Activated naive CD4-positive, alpha-beta T cell treated with anti-CD3 and anti-CD28 coated beads, Interleukin-2, amount 50 U/mL, for 72 hours (primary cell): ENCODE measurements around the gene VSIG4. TPM values are rescaled to one million over a fixed set of nuclear protein-coding genes. Genes with fewer than 3 reads are reported as not detected.
"Not testable (repeated sequence)": the region's sequence is repeated elsewhere in the genome, so short reads cannot be mapped to it uniquely, and the experiment has no call there.

Source experiments
- ATAC-seq, 2 donors: fragments of 150-1000 bp; cut with Tn5 transposase; 2 replicates each; pipeline ENCODE4 v1.10.0; 2021; ENCODE audit warnings: mild to moderate bottlenecking in 2 of 2, moderate library complexity in 2 of 2
- DNase-seq, 2 donors: peaks; one replicate each; pipeline ENCODE4 v3.0.0; 2021 to 2022; ENCODE audit warnings: low spot score in 2 of 2
- H3K27ac Mint-ChIP-seq, 2 donors: one replicate each; pipeline ENCODE4 v1.8.0; 2022; ENCODE audit warnings: mild to moderate bottlenecking in 2 of 2, mixed read lengths in 2 of 2
- H3K36me3 Mint-ChIP-seq, 2 donors: one replicate each; pipeline ENCODE4 v1.8.0; 2022; ENCODE audit warnings: mixed read lengths in 2 of 2
- H3K9me3 Mint-ChIP-seq, 2 donors: one replicate each; pipeline ENCODE4 v1.8.0; 2022; ENCODE audit warnings: mixed read lengths in 2 of 2
- total RNA-seq, 2 donors: library from RNA; stranded (reverse); gene quantifications; one replicate each; pipeline ENCODE4 v1.2.3, GENCODE V29; 2022

Gene VSIG4, protein sequence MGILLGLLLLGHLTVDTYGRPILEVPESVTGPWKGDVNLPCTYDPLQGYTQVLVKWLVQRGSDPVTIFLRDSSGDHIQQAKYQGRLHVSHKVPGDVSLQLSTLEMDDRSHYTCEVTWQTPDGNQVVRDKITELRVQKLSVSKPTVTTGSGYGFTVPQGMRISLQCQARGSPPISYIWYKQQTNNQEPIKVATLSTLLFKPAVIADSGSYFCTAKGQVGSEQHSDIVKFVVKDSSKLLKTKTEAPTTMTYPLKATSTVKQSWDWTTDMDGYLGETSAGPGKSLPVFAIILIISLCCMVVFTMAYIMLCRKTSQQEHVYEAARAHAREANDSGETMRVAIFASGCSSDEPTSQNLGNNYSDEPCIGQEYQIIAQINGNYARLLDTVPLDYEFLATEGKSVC
- total RNA-seq = under 1 TPM in 1 of 2 donors, not detected in 1; 0.57 TPM

DNA sequence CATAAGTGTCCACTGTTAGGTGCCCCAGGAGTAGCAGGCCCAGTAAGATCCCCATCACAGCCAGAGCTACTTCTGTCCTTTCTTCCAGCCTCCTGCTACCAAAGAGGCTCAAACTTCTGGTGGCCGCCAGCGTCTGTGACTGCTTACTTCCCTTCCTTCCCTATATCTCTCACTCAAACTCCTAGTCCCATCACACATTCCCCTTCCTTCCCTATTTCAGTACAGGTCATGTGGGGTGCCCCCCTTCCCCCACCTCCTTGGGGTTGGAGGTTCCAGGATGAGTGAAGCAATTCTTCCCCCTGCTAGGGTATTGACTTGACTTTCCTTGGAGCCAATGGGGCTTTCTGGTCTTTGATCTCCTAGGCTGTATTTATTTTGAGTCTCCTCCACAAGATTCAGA is at the start of gene VSIG4:
TSS of gene VSIG4 (minus strand) at position 137 of the 400 bp plus-strand sequence. CDS start at position 55, 82 bp downstream.
- no peaks in the 10 kb centered on the region for H3K9me3 Mint-ChIP-seq
- DNase-seq = no peak
- no peaks in the 10 kb centered on the region for H3K36me3 Mint-ChIP-seq
- H3K27ac Mint-ChIP-seq = no peak within 1 kb of the TSS
- no peak for ATAC-seq

DNA sequence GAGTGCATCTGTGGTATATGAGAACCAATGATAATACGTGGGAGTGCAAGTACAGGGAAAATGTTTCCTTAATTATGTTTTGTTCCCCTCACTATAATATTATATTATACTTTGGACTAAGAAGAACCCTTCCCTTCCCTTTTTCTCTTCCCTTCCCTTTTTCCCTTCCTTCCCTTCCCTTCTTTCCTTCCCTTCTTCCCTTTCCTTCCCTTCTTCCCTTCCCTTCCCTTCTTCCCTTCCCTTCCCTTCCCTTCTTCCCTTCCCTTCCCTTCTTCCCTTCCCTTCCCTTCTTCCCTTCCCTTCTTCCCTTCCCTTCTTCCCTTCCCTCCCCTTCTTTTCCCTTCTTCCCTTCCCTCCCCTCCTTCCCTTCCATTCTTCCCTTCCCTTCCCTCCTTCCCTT is 36.9 kb upstream of the VSIG4 start:
- ATAC-seq (no peak), DNase-seq (no peak)
- H3K36me3 Mint-ChIP-seq = peaks cover 15 to 17% of the 10 kb centered on the region in 2 donors
- peaks cover 14 to 18% of the 10 kb centered on the region in 2 donors for H3K9me3 Mint-ChIP-seq
- no peak overlapping the region for H3K27ac Mint-ChIP-seq

DNA sequence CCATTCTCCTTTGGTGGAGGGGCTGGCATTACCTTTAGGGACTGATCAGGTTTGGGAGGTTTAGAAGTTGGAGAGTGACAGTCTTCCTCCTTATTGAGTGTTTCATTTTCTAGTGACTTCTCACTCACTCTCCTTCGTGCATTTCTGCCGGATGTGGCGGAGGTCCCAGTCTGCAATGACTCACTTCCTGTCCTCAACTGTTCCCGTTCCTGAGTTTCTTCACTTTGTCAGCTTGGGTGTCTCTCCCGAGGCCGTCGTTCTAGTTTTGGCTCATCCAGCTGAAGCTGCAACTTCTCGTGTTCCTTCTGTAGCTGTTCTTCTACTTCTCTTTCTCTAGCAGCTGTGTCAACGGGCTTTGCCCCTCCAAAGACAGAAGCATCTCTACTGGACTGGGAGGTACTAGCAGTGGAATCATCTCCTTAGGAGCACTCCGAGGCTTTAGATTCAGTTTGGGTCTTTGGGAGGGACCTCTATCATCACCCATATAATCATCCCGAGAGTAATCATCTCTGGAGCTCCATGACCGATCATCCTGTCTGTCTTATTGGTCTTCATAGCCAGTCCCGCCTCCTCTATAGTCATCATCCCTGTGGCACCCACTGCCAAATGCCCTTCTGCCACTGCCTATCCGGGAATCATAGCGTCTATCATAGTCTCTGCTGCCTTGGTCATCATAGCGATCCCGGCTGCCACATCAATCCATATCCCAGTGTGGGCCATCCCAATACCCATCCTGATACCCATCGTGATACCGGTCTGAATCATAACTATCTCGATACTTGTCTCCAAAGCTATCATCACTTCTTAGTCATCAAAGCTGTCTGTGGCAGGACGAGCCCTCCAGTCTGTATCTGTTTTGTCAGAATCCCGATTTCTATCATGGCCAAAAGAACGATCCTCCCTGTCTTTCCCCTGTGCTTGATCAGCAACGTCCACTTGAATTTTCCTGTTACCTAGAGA is 35.3 kb upstream of the VSIG4 start:
- peak overlapping the region; percentile 84 to 90 for H3K27ac Mint-ChIP-seq
- peaks cover 15 to 17% of the 10 kb centered on the region in 2 donors for H3K36me3 Mint-ChIP-seq
- H3K9me3 Mint-ChIP-seq = peaks cover 14 to 18% of the 10 kb centered on the region in 2 donors
- ATAC-seq (peak; percentile 67 to 82), DNase-seq (peak; percentile 27 to 64)

DNA sequence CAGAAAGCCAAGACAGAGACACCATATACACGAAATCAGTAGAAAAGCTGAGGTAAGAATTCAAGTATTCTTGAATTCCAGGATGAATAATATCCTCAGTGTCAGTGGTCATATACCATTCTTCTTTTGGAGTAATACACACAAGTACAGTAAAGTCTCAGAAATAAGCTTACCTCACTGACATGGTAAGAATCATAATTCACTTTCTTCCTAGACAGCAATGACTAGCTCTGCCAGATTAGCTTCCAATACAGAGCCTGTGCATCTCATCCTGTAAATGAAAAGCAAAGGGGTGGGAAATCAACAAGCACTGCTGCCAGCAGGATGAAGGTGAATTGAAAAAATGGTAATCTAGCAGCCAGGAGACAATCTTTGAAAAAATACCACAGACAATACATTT is 31.2 kb upstream of the VSIG4 start:
- Mint-ChIP-seq H3K36me3 (peaks cover 15 to 17% of the 10 kb centered on the region in 2 donors), H3K9me3 (peaks cover 14 to 17% of the 10 kb centered on the region in 2 donors), H3K27ac (no peak overlapping the region)
- ATAC-seq (peak in 1 of 2 donors; percentile 31), DNase-seq (no peak)

DNA sequence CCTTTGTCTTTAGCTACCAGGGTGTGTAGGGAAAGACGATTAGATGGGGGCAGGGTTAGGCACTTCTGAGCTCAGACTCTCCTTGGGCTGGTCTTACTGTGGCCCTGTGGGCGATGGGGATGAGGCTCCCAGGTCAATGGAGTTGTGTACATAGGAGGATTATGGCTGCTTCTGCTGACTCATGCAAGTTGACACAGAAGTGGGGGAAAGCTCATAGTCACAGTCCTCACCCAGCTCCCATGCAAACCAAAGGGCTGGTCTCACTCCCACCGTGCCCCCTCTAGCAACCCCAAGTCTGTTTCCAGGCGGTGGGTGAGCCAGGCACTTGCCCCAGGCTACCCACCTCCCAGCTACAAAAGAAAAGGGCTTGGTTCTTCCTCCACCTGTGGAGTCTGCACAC is 24.4 kb upstream of the VSIG4 start:
- Mint-ChIP-seq H3K27ac (no peak overlapping the region), H3K9me3 (peaks cover 0 to 10% of the 10 kb centered on the region in 2 donors), H3K36me3 (peaks cover 0 to 18% of the 10 kb centered on the region in 2 donors)
- no peak for ATAC-seq
- DNase-seq = no peak

DNA sequence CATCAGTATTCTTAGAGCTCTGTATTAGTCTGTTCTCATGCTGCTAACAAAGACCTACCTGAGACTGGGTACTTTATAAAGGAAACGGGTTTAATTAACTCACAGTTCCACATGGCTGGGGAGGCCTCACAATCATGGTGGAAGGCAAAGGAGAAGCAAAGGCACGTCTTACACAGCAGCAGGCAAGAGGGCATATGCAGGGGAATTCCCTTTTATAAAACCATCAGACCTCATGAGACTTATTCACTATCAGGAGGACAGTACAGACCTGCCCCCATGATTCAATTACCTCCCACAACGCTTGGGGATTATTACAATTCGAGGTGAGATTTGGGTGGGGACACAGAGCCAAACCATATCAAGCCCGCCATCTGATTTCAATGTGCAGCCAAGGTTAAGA is 17.1 kb upstream of the VSIG4 start:
- peaks cover 0 to 11% of the 10 kb centered on the region in 2 donors for H3K36me3 Mint-ChIP-seq

DNA sequence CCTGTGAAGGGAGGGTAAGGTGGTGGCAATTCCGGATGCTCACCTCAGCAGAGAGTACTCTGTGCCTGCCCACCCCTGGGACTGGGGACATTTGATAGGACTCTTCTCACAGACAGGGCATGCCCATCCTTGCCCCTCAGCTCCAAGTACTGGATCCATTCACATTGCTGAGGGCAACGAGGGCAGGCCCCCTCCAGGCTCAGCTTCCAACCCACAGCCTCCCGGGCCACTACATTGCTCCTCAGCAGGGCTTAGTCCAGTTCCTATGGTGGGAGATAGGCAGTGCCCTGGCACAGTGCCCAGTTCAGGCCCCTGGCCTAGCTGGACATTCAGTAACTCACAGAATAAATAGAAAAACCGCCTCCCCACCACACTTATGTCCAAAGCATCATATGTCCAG is 15.1 kb upstream of the VSIG4 start:
- no peak for DNase-seq

More for the DNA sequence above, 17.1 kb upstream of the VSIG4 start:
- ATAC-seq, H3K9me3 Mint-ChIP-seq, DNase-seq, H3K27ac Mint-ChIP-seq: not testable (repeated sequence)

DNA sequence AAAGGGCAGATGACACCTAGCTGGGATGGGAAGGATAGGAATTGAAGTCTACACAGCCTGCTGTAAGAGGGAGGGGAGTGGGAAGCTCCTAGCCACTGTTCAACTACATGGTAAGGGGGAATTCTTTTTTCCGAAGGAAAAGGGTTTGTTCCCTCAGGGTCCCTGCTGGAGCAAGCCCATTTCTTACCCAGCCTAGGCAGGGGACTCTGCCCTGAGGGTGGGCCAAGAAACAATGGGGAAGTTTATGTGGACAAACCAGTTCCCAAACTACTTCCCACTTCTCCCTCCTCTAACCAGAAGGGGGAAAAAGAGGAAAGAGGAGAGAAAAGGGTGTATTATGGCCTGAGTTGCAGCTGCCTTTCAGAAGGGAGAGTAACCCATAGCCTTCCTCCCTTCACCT is 13.5 kb upstream of the VSIG4 start:
- H3K9me3 Mint-ChIP-seq = no peaks in the 10 kb centered on the region
- H3K36me3 Mint-ChIP-seq = peaks cover 0 to 4% of the 10 kb centered on the region in 2 donors
- no peak for ATAC-seq
- DNase-seq = no peak
- H3K27ac Mint-ChIP-seq = no peak overlapping the region

More for the DNA sequence above, 15.1 kb upstream of the VSIG4 start:
- Mint-ChIP-seq H3K9me3 (no peaks in the 10 kb centered on the region), H3K27ac (no peak overlapping the region), H3K36me3 (peaks cover 0 to 4% of the 10 kb centered on the region in 2 donors)
- ATAC-seq = no peak

DNA sequence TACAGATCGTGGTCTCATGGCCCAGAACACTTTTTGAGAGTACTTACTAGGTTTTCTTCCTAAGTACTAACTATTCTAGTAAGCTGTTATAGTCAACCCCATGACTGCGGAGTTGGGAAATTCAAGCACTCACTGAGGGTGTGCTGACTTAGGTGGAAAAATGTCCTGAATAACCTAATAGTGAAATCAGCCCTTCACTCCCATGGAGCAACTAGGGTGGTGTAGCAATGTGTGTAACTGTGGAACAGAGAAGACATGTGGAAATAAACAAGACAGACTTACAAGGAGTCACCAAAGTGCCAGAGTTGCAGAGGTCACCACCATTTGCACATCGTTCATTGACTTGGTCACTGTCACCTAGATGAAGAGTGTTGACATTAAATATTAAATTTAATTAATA is 12.1 kb upstream of the VSIG4 start:
- ATAC-seq (no peak), DNase-seq (no peak)
- Mint-ChIP-seq H3K36me3 (peaks cover 0 to 4% of the 10 kb centered on the region in 2 donors), H3K27ac (no peak overlapping the region), H3K9me3 (no peaks in the 10 kb centered on the region)

DNA sequence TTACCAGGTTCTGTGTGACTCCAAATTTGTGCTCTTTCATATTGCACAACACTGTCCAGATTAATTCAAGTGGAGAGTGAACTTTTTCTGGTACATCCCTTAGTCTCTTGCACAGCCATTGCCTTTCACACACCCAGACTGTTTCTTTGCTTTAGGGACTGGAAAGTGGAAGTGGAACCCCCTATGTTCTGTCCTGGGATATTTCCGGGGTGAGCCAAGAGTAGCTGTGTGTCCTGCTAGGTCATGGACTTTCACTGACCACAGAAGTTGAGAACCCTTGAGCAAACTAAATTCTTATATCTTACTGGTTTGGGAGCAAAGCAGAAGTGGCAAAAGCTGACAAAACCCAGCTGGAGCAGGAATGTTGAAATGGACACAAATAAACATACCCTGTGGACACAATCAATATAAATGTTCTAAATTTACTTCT is 10.3 kb upstream of the VSIG4 start:
- peaks cover 0 to 3% of the 10 kb centered on the region in 2 donors for H3K9me3 Mint-ChIP-seq
- H3K27ac Mint-ChIP-seq = no peak overlapping the region
- DNase-seq (no peak), ATAC-seq (no peak)
- H3K36me3 Mint-ChIP-seq = peaks cover 0 to 6% of the 10 kb centered on the region in 2 donors

DNA sequence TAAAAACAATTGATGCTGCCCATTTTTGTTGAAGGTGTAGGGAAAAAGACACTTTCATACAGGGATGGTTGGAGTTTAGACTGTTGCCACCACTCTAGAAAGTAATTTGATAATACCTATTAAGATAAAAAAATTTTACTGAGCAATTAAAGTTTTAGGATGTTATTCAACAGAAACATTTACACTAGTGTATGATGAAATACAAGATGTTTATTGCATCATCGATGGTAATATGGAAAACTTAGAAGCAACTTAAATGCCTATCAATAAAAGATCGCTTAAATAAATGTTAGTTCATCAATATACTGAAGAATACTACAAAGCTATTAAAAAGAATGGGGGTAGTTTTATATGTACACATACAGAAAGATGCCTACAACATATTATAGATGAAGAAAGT is 9.2 kb upstream of the VSIG4 start:
- ATAC-seq (no peak), DNase-seq (no peak)
- Mint-ChIP-seq H3K9me3 (peaks cover 0 to 3% of the 10 kb centered on the region in 2 donors), H3K27ac (no peak overlapping the region), H3K36me3 (peaks cover 0 to 6% of the 10 kb centered on the region in 2 donors)

DNA sequence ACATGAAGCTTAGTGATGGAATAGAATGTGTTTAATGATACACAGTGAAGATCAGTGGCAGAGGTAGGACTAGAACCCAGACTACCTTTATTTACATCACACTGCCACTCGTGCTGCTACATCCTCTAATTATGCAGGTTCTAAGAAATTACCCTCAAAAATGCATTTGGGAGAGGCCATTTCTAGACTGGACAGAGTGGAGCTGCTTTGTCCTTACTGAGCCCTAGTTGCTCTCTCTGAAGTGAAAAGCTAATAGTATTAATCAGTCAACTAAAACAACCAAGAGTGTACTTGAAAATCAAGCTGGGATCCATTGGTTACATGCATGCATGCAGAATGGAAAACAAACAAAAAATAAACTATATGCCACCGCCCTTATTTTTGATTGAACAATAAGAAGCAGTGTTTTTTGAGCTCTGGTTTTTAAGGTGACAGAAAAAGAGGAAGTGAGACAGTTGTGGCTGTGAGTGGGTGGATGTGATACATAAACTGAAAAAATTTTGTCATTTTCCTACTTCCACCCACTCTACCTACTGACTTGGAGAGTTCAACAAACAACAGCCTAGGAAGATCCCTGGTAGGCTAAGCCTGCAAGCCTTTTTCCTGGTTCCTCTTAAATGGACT is 6.8 kb upstream of the VSIG4 start:
- Mint-ChIP-seq H3K9me3 (peaks cover 0 to 3% of the 10 kb centered on the region in 2 donors), H3K27ac (peak overlapping the region; percentile 94 to 99), H3K36me3 (peaks cover 0 to 6% of the 10 kb centered on the region in 2 donors)
- DNase-seq (no peak), ATAC-seq (peak; percentile 55 to 63)

DNA sequence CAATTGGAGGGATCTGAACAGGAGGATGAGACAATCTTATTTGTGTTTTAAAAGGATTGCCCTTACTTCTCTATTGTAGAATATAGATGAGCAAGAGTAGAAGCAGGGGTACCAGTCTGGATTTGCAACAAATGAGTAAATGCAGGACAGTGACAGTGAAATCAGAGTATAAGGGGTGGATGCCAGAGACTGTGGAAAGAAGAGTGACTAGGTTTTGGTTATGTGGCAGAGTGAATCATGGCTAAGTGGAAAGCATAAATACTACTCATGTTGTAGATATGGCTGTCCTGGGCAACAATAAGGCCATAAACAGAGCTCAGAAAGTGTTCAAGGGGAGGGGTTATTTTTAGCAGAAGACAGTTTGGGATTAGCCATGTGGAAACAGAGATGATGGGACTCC is 6.0 kb upstream of the VSIG4 start:
- no peak for DNase-seq
- ATAC-seq = peak; percentile 84 to 87
- H3K9me3 Mint-ChIP-seq = peaks cover 0 to 3% of the 10 kb centered on the region in 2 donors
- peak overlapping the region; percentile 94 to 99 for H3K27ac Mint-ChIP-seq
- peaks cover 0 to 6% of the 10 kb centered on the region in 2 donors for H3K36me3 Mint-ChIP-seq

DNA sequence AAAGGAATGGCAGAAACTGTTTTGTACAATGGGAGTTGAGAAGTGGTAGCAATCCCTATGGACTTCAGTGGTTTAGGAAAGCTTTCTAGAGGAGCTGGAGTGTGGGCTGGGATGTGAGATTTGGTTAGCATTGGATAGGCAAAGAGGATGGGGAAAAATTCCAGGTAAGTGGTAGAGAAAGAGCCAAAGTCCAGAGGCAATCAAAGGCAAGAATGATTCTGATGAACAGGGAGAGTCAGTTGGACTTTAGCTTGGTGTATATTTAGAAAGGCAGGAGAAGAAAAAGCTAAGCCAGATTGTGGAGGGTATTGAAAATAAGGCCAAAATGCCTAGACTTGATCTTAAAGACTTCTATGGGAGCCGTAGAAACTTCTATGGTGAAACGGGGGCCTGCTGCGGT is 3.7 kb upstream of the VSIG4 start:
- Mint-ChIP-seq H3K36me3 (peaks cover 0 to 6% of the 10 kb centered on the region in 2 donors), H3K27ac (no peak overlapping the region), H3K9me3 (peaks cover 0 to 3% of the 10 kb centered on the region in 2 donors)
- DNase-seq (no peak), ATAC-seq (no peak)

DNA sequence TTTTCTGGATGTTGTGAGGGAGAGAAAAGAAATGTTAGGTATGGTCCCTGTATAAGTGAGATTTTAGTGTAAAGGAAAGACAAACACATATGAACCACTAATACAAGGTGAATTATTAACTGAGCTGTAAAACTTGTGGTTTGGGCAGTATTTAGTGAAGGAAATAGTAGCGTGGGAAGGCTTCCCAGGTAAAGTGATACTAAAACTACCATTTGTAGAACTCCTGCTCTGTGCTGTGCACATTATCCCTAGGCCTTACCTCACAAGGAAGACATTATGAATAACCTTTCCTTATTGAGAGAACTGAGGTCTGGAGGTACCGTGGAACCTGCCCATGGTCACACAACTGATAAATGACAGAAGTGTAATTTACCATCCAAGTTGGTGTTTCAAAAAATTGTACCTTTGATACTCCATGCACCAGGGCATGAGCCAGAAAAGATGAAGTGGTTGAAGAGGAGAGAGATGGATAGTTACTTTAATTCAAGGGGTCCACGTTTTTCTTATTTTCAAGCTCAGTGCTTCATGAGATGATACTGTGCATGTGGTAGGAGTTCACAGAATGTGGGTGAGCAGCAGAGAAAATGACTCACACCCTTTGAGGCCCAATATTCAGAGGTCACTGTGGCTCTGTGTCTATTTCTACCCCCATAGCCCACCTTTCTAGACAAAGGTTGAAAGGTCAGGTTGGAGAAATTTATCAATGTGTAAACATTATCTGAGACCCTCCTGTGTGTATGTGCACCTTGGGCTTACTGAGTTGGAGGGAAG is 2.6 kb upstream of the VSIG4 start:
- Mint-ChIP-seq H3K27ac (no peak overlapping the region), H3K9me3 (peaks cover 0 to 3% of the 10 kb centered on the region in 2 donors), H3K36me3 (peaks cover 0 to 6% of the 10 kb centered on the region in 2 donors)
- no peak for ATAC-seq
- no peak for DNase-seq

DNA sequence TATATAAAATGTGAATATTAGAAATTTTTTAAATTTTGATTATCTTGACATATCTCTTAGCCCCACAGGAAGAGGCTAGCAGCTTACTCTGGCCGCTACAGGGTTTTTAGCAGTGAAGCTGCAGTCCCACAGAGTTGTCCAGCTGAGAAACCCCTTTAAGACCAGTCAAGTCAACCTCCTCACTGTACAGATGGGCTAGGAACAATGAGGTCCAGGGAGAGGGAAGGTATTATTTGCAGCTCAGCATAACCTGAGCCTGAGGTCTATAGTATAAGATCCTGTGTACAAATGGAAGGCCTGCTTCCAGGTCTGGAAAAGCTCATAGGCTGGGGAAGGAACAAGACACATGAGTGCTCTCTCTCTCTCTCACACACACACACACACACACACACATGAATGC is 1.8 kb downstream of the VSIG4 start:
- ATAC-seq (peak; percentile 48 to 66), DNase-seq (no peak)
- Mint-ChIP-seq H3K27ac (no peak overlapping the region), H3K36me3 (no peaks in the 10 kb centered on the region), H3K9me3 (no peaks in the 10 kb centered on the region)
